ENCODE measurements around the gene ENTHD1. TPM values are rescaled to one million over a fixed set of nuclear protein-coding genes. Genes with fewer than 3 reads are reported as not detected.
A peak's percentile ranks its signal among the peaks of the same experiment; 100 is the strongest.
"Not testable (repeated sequence)": the region's sequence is repeated elsewhere in the genome, so short reads cannot be mapped to it uniquely, and the experiment has no call there.

ENTHD1 gene
- total and polyA plus RNA-seq, 10 donors, result 0.09 to 0.59 (median 0.14) TPM; not detected in 5

- no peak for DNase-seq
- 55 to 89% (median 69%) methylated on average over 4 of the region's 4 CpGs for WGBS, 5 donors
- Histone ChIP-seq H3K4me1 (peaks cover 0 to 23% (median 6%) of the 10 kb centered on the region in 6 donors), H3K27ac (peak overlapping the region in 5 of 8 donors; percentile 15 to 64 (median 53)), H3K36me3 (no peaks in the 10 kb centered on the region), H3K4me3 (no peak overlapping the region), H3K9me3 (no peaks in the 10 kb centered on the region), H3K27me3 (replicated peaks in 1 of 7) (no peaks in the 10 kb centered on the region)
- no peak for TF ChIP-seq POLR2A (IDR thresholded peaks at IDR 0.05)
- TF ChIP-seq POLR2AphosphoS5 (IDR thresholded peaks at IDR 0.05), result no peak
- no peak for TF ChIP-seq CTCF (IDR thresholded peaks at IDR 0.05 in 8 of 11, conservative IDR thresholded peaks at IDR 0.05 in 3 of 11)
- intact Hi-C loops (cut with DNase I; ENCODE audit: low total_unique reads), result no loop called here
Measured at GRCh38 chr22:39851606-39852315, 41.8 kb downstream of the ENTHD1 start.

DNA sequence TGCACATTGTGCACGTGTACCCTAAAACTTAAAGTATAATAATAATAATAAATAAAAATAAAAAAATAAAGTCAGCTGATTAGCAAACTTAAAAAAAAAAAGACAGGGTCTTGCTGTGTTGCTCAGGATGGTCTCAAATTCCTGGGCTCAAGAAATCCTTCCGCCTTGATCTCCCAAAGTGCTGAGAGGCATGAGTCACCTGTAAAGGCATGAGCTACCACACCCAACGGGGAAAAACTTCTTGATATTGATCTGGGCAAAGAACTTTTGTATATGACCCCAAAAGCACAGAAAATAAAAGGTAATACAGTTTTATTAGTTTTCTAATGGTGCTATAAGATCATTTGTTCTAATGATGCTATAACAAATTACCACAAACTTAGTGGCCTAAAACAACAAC, 46.1 kb downstream of the ENTHD1 start:
- TF ChIP-seq CTCF (IDR thresholded peaks at IDR 0.05 in 8 of 11, conservative IDR thresholded peaks at IDR 0.05 in 3 of 11), result no peak
- TF ChIP-seq POLR2AphosphoS5 (IDR thresholded peaks at IDR 0.05), result no peak
- no peak for TF ChIP-seq POLR2A (IDR thresholded peaks at IDR 0.05)
- peaks cover 0 to 37% (median 12%) of the 10 kb centered on the region in 6 donors for H3K4me1 ChIP-seq
- peaks cover 0 to 6% (median 0%) of the 10 kb centered on the region in 8 donors for H3K9me3 ChIP-seq
- H3K27me3 ChIP-seq (replicated peaks in 1 of 7), result no peaks in the 10 kb centered on the region
- no peak for DNase-seq
- intact Hi-C loops (cut with DNase I; ENCODE audit: low total_unique reads), result no loop called here
- no peak overlapping the region for H3K27ac ChIP-seq
- no peak overlapping the region for H3K4me3 ChIP-seq
- no peaks in the 10 kb centered on the region for H3K36me3 ChIP-seq
- 89 to 97% (median 95%) methylated on average over 3 of the region's 3 CpGs for WGBS, 5 donors

GRCh38 chr22:39846539-39846938, 47.0 kb downstream of the ENTHD1 start:
- WGBS, 5 donors, result 83 to 100% (median 92%) methylated on average over 1 of the region's 1 CpG
- H3K36me3 ChIP-seq; H3K27me3 ChIP-seq (replicated peaks in 1 of 7); intact Hi-C loops (cut with DNase I; ENCODE audit: low total_unique reads); H3K27ac ChIP-seq; H3K4me3 ChIP-seq; H3K9me3 ChIP-seq; DNase-seq: not testable (repeated sequence)
- peaks cover 0 to 27% (median 12%) of the 10 kb centered on the region in 6 donors for H3K4me1 ChIP-seq

GRCh38 chr22:39845529-39845928, 48.0 kb downstream of the ENTHD1 start:
- Histone ChIP-seq H3K4me1 (peaks cover 0 to 21% (median 8%) of the 10 kb centered on the region in 6 donors), H3K27me3 (replicated peaks in 1 of 7) (no peaks in the 10 kb centered on the region), H3K36me3 (no peaks in the 10 kb centered on the region), H3K4me3 (no peak overlapping the region), H3K27ac (peak overlapping the region in 4 of 8 donors; percentile 47 to 70 (median 62)), H3K9me3 (peaks cover 0 to 6% (median 0%) of the 10 kb centered on the region in 8 donors)
- DNase-seq, result no peak
- TF ChIP-seq CTCF (IDR thresholded peaks at IDR 0.05 in 8 of 11, conservative IDR thresholded peaks at IDR 0.05 in 3 of 11) (no peak), POLR2AphosphoS5 (IDR thresholded peaks at IDR 0.05) (no peak), POLR2A (IDR thresholded peaks at IDR 0.05) (no peak)
- 62 to 67% (median 63%) methylated on average over 3 of the region's 3 CpGs for WGBS, 5 donors
- intact Hi-C loops (cut with DNase I; ENCODE audit: low total_unique reads), result no loop called here
